SK-N-SH (cell line): Measurements from ENCODE around the gene NOS2. TPM values are rescaled to one million over a fixed set of nuclear protein-coding genes. Genes with fewer than 3 reads are reported as not detected.

ENCODE experiments used
- CTCF ChIA-PET: fragments of 300-600, 350-600 bp; formaldehyde crosslinking; extraction: SDS; loops from one replicate; lab custom pipeline; 2021; lab: Yijun Ruan, JAX
- POLR2A ChIA-PET: fragments of 350-600 bp; sonication (Branson Sonifier 250); formaldehyde crosslinking; extraction: SDS; loops from one replicate; lab custom pipeline; 2020; ENCODE audit warnings: antibody characterized with exemption, inconsistent platforms; lab: Yijun Ruan, JAX
- DNase-seq: peaks from one replicate; pipeline ENCODE4 v3.0.0; 2012
- H2AFZ ChIP-seq: fragments of 200-600 bp; sonication (generic); 2 replicates; pipeline ENCODE4 v1.8.1; 2016; ENCODE audit warnings: antibody characterized with exemption, mild to moderate bottlenecking, low read depth
- H3F3A ChIP-seq: fragments of 200-600 bp; sonication (generic); replicated peaks from 2 replicates; pipeline ENCODE3; 2016; ENCODE audit warnings: antibody characterized with exemption, mild to moderate bottlenecking; ENCODE audit not compliant: insufficient read depth
- H3K27ac ChIP-seq, 2 experiments: fragments of 200-500 bp in 1 of 2; fragments of 200-600 bp in 1 of 2; sonication (Bioruptor generic) in 1 of 2; sonication (generic), shearing (Covaris generic) in 1 of 2; 2 replicates each; pipeline versions ENCODE4 v1.5.1 to v1.6.1; 2014 to 2016; ENCODE audit warnings: low read depth in 2 of 2, inconsistent platforms in 1 of 2, low read length in 1 of 2, mild to moderate bottlenecking in 1 of 2, mixed read lengths in 1 of 2
- H3K27me3 ChIP-seq: fragments of 200-600 bp; sonication (generic), shearing (Covaris generic); 2 replicates; pipeline ENCODE4 v1.6.1; 2016; ENCODE audit warnings: mixed run types; ENCODE audit not compliant: insufficient read depth
- H3K36me3 ChIP-seq, 2 experiments: fragments of 200-500 bp in 1 of 2; fragments of 200-600 bp in 1 of 2; sonication (Bioruptor generic) in 1 of 2; sonication (generic) in 1 of 2; replicated peaks in 1 of 2; 2 replicates each; pipeline versions ENCODE3 to v1.5.1; 2014 to 2016; ENCODE audit warnings: low read length in 1 of 2, mild to moderate bottlenecking in 1 of 2; ENCODE audit not compliant: insufficient read depth in 2 of 2, control insufficient read depth in 1 of 2
- H3K4me1 ChIP-seq, 2 experiments: fragments of 200-500 bp in 1 of 2; fragments of 200-600 bp in 1 of 2; sonication (Bioruptor generic) in 1 of 2; sonication (generic), shearing (Covaris generic) in 1 of 2; 2 replicates each; pipeline versions ENCODE4 v1.5.1 to v1.6.1; 2014 to 2016; ENCODE audit warnings: low read depth in 1 of 2, low read length in 1 of 2, mixed run types in 1 of 2; ENCODE audit not compliant: insufficient read depth in 2 of 2, control insufficient read depth in 1 of 2
- H3K4me2 ChIP-seq: fragments of 200-600 bp; sonication (generic), shearing (Covaris generic); 2 replicates; pipeline ENCODE4 v1.6.1; 2017; ENCODE audit warnings: mixed run types
- H3K4me3 ChIP-seq, 2 experiments: fragments of 200-500 bp in 1 of 2; fragments of 200-600 bp in 1 of 2; sonication (Bioruptor generic) in 1 of 2; sonication (generic), shearing (Covaris generic) in 1 of 2; 2 replicates each; pipeline versions ENCODE4 v1.5.1 to v1.8.1; 2014 to 2016; ENCODE audit warnings: low read depth in 2 of 2, inconsistent platforms in 1 of 2, low read length in 1 of 2, mild to moderate bottlenecking in 1 of 2, mixed read lengths in 1 of 2, moderate library complexity in 1 of 2
- H3K79me2 ChIP-seq: fragments of 200-600 bp; sonication (generic); 2 replicates; pipeline ENCODE4 v1.8.1; 2017; ENCODE audit warnings: mild to moderate bottlenecking; ENCODE audit not compliant: insufficient read depth
- H3K9ac ChIP-seq: fragments of 200-600 bp; sonication (generic); 2 replicates; pipeline ENCODE4 v1.6.1; 2017; ENCODE audit warnings: mixed run types
- H3K9me2 ChIP-seq: fragments of 200-600 bp; sonication (generic); 2 replicates; pipeline ENCODE4 v1.6.1; 2017; ENCODE audit warnings: mixed run types
- H3K9me3 ChIP-seq: fragments of 200-600 bp; sonication (generic); 2 replicates; pipeline ENCODE4 v1.6.1; 2017; ENCODE audit warnings: mixed run types, mild to moderate bottlenecking, moderate library complexity
- H4K20me1 ChIP-seq: fragments of 200-600 bp; sonication (generic); 2 replicates; pipeline ENCODE4 v1.6.1; 2017; ENCODE audit warnings: mild to moderate bottlenecking, mixed run types; ENCODE audit not compliant: insufficient read depth
- CHD2 ChIP-seq: fragments of 150-350 bp; IDR thresholded peaks from 2 replicates; pipeline ENCODE4 v1.6.1; 2018; ENCODE audit warnings: low read length; ENCODE audit not compliant: partially characterized antibody
- ELF1 ChIP-seq: IDR thresholded peaks from 2 replicates; pipeline ENCODE4 v1.4.0; 2012
- EP300 ChIP-seq, 2 experiments: IDR thresholded peaks; 2 replicates each; pipeline versions ENCODE4 v1.4.0 to v1.6.1; 2012; ENCODE audit warnings: borderline replicate concordance in 1 of 2, low read depth in 1 of 2, low read length in 1 of 2
- EZH2phosphoT487 ChIP-seq: fragments of 200-600 bp; sonication (generic); IDR thresholded peaks from 2 replicates; pipeline ENCODE4 v1.6.1; 2017; ENCODE audit warnings: low read depth, mixed run types, mild to moderate bottlenecking, antibody characterized with exemption, moderate library complexity, borderline replicate concordance
- FOSL2 ChIP-seq: IDR thresholded peaks from 2 replicates; pipeline ENCODE4 v1.4.0; 2012; ENCODE audit warnings: low read depth, mild to moderate bottlenecking, moderate library complexity, borderline replicate concordance
- FOXJ3 ChIP-seq: sonication (generic); formaldehyde crosslinking; IDR thresholded peaks from 2 replicates; pipeline ENCODE4 v1.5.1; 2020; ENCODE audit warnings: mild to moderate bottlenecking, missing genetic modification reagents
- GABPA ChIP-seq: IDR thresholded peaks from 2 replicates; pipeline ENCODE4 v1.4.0; 2012; ENCODE audit warnings: low read depth, mild to moderate bottlenecking
- JUND ChIP-seq: IDR thresholded peaks from 2 replicates; pipeline ENCODE4 v1.4.0; 2012
- MEF2A ChIP-seq: IDR thresholded peaks from 2 replicates; pipeline ENCODE4 v1.4.0; 2012; ENCODE audit warnings: low read depth, borderline replicate concordance
- NRF1 ChIP-seq: IDR thresholded peaks from 2 replicates; pipeline ENCODE4 v1.6.1; 2012; ENCODE audit warnings: low read depth, mild to moderate bottlenecking, low read length
- POLR2AphosphoS5 ChIP-seq: IDR thresholded peaks from 2 replicates; pipeline ENCODE4 v1.6.1; 2012; ENCODE audit warnings: low read depth, low read length
- RAD21 ChIP-seq: IDR thresholded peaks from 2 replicates; pipeline ENCODE4 v1.6.1; 2012; ENCODE audit warnings: mild to moderate bottlenecking, low read length
- RFX5 ChIP-seq: IDR thresholded peaks from 2 replicates; pipeline ENCODE4 v1.6.1; 2012; ENCODE audit warnings: mild to moderate bottlenecking, improper control_type of control experiment, low read length
- TAF1 ChIP-seq: IDR thresholded peaks from 2 replicates; pipeline ENCODE4 v1.6.1; 2012; ENCODE audit warnings: low read depth, mild to moderate bottlenecking, low read length, moderate library complexity, borderline replicate concordance
- TEAD4 ChIP-seq: IDR thresholded peaks from 2 replicates; pipeline ENCODE4 v1.4.0; 2012; ENCODE audit warnings: mild to moderate bottlenecking, borderline replicate concordance; ENCODE audit not compliant: insufficient read depth
- whole genome bisulfite sequencing: methylation state at CpG from one replicate; pipeline ENCODE4 v1.1.6; 2017; ENCODE audit warnings: low lambda C conversion rate; 5-methylcytosine and 5-hydroxymethylcytosine counted together
- polyA plus RNA-seq, 3 experiments: library from polyadenylated mRNA; depleted of rRNA; stranded (reverse); fragments of >200 nt; gene quantifications; 2 replicates each; pipeline ENCODE4 v1.2.3, GENCODE V29; 2012
- TF ChIP-seq, protein P1 (sequence below): fragments of 150-350 bp; IDR thresholded peaks from 2 replicates; pipeline ENCODE4 v1.6.1; 2016; ENCODE audit warnings: mild to moderate bottlenecking, low read depth, low read length

Gene NOS2
- polyA plus RNA-seq, 1 of the 3 experiments (the other 2 are of a cell fraction), result not detected

DNA sequence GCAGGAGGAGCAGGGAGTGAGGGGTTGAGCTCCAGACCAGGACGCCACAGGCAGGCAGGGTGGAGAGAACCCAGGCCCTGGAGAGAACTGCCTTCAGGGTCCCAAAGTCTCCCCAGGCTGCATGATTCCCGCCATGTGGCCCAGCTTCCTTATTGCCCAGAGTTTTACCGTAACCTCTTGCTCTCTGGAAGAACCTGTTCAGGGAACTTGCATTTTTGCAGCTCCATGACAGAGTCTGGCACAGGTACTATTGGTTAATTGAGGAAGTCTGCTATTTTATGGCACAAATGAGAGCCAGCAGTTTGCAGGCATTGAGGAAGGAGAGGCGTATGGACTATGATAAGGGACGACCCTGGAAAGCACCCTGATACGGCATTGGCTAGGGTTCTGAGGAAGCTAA is 11.6 kb upstream of the NOS2 start:
- H3K36me3 ChIP-seq, result no peaks in the 10 kb centered on the region
- H3K4me1 ChIP-seq, result peaks cover 0 to 4% of the 10 kb centered on the region in 2 experiments; a peak in 1 of 4 replicates
- H4K20me1 ChIP-seq, result no peaks in the 10 kb centered on the region
- no peaks in the 10 kb centered on the region for H3K9me2 ChIP-seq
- CTCF ChIA-PET, result interaction anchor here (1.0 to 2.0 kb wide), 3 partner anchors 68 to 508 kb away, joined by 3 to 10 read pairs (median 7); partner anchors contain the start of gene LYRM9
- no peaks in the 10 kb centered on the region for H3K27me3 ChIP-seq
- H3K9ac ChIP-seq, result no peak overlapping the region
- H3K9me3 ChIP-seq, result no peaks in the 10 kb centered on the region
- no peak overlapping the region for H3K4me2 ChIP-seq
- 68% methylated on average over 6 of the region's 6 CpGs for WGBS
- TF ChIP-seq FOSL2, result no peak
- no peak for TF ChIP-seq RFX5
- no peak for TF ChIP-seq POLR2AphosphoS5
- no peak for TF ChIP-seq JUND
- no peak for TF ChIP-seq NRF1
- TF ChIP-seq EP300 (IDR thresholded peaks at IDR 0.05; ENCODE audit: borderline replicate concordance in 1 of 2, low read depth in 1 of 2, low read length in 1 of 2), result no peak
- TF ChIP-seq ELF1, result no peak
- TF ChIP-seq CHD2, result no peak
- no peak for TF ChIP-seq MEF2A
- no peak overlapping the region for H3K27ac ChIP-seq
- H3F3A ChIP-seq, result no peaks in the 10 kb centered on the region
- H3K79me2 ChIP-seq, result no peaks in the 10 kb centered on the region
- POLR2A ChIA-PET, result no interaction called here
- H2AFZ ChIP-seq, result no peak overlapping the region
- DNase-seq, result no peak
- H3K4me3 ChIP-seq, result no peak overlapping the region

DNA sequence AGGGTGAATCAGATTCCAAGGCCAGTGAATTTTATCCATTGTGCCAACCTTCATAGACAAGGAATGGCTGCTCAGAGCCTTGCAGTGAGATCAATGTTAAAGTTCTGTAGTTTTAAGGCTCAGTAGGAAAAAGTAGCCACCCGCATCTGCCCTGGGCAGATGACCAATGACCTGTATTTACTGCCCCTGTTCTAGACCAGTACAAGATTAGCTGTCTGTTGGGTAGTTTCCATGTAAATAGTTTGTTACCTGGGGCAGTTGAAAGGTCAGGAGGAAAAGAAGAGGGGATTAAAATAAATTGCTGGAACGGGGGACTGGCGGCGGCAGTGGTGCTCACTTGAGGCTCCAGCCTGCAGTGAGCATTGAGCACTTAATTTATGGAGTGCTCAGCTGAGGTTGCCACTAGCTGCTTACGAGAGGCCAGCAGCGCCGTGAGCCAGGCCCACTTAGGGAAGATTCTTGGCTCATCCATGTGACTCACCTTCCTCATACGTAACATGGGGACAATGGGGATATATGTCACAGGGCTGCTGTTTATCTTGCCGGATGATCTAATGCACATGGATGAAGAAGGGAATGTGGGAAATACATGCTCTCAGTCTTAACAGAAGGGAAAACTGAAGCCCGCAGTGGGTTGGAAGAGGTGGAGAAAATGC is 10.7 kb upstream of the NOS2 start:
- ChIA-PET CTCF (interaction anchor here (1.0 to 10.9 kb wide), 4 partner anchors 51 to 509 kb away, joined by 3 to 275 read pairs (median 10); partner anchors contain the start of gene LYRM9), POLR2A (no interaction called here)
- Histone ChIP-seq H3K9ac (no peak overlapping the region), H3K79me2 (no peaks in the 10 kb centered on the region), H3K4me2 (no peak overlapping the region), H3K9me2 (no peaks in the 10 kb centered on the region), H2AFZ (no peak overlapping the region), H3F3A (no peaks in the 10 kb centered on the region), H4K20me1 (no peaks in the 10 kb centered on the region), H3K9me3 (no peaks in the 10 kb centered on the region), H3K27me3 (no peaks in the 10 kb centered on the region), H3K4me1 (peaks cover 0 to 5% of the 10 kb centered on the region in 2 experiments; a peak in 1 of 4 replicates), H3K36me3 (no peaks in the 10 kb centered on the region), H3K27ac (no peak overlapping the region)
- no peak for DNase-seq
- WGBS, result 59% methylated on average over 10 of the region's 10 CpGs
- TF ChIP-seq ELF1 (no peak), NRF1 (no peak), TEAD4 (no peak), FOSL2 (no peak), RFX5 (no peak)
- TF ChIP-seq, all 33 proteins: peak for 0
- H3K4me3 ChIP-seq, result no peak overlapping the region

DNA sequence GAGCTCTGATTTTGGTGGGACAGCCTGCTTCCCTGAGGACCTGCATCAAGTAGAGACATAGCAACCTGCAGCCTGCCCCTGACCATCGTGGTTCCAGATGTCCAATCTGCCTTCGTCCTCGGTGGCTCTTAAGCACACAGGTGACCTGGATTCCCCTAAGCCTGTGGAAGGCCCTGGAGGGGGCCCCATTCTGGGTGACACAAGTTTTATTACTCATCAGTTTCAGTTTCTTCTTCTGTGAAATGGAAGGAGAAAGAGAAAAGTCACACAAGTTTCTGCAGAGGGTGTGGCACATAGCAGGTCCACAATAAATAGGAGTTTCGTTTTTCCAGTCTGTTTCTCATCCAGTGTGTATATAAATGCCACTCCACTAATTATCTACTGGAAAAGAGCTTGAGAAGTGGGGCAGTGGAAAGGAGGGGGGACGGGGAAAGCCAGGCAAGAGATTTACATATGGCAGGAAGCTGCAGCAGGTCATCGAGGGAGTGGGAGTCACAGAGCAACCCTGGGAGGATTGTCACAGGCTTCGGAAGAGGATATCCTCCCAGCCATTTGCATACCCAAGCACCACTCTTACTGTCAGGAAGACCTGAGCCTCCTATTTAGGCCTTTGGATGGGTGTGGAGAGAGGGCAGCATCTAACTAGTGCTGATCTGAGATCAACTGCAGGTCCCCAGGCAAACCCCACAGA is 10.0 kb upstream of the NOS2 start:
- Histone ChIP-seq H2AFZ (no peak overlapping the region), H4K20me1 (no peaks in the 10 kb centered on the region), H3F3A (no peaks in the 10 kb centered on the region), H3K79me2 (no peaks in the 10 kb centered on the region), H3K4me2 (no peak overlapping the region), H3K9ac (no peak overlapping the region), H3K4me3 (no peak overlapping the region), H3K27me3 (no peaks in the 10 kb centered on the region), H3K9me2 (no peaks in the 10 kb centered on the region), H3K36me3 (no peaks in the 10 kb centered on the region), H3K27ac (no peak overlapping the region), H3K9me3 (no peaks in the 10 kb centered on the region), H3K4me1 (peaks cover 0 to 9% of the 10 kb centered on the region in 2 experiments; a peak in 1 of 4 replicates)
- POLR2A ChIA-PET, result no interaction called here
- 45% methylated on average over 7 of the region's 7 CpGs for WGBS
- CTCF ChIA-PET, result interaction anchor here (4.1 to 10.9 kb wide), 2 partner anchors 50 to 71 kb away, joined by 13 to 275 read pairs; no protein-coding TSS in a partner anchor
- DNase-seq, result no peak
- TF ChIP-seq RAD21 (no peak), EP300 (IDR thresholded peaks at IDR 0.05; ENCODE audit: borderline replicate concordance in 1 of 2, low read depth in 1 of 2, low read length in 1 of 2) (no peak), JUND (no peak), FOXJ3 (CRISPR knock-in tag) (no peak), GABPA (no peak), POLR2AphosphoS5 (no peak), FOSL2 (no peak), TAF1 (no peak), NRF1 (no peak), EZH2phosphoT487 (no peak)
- TF ChIP-seq, protein P1, sequence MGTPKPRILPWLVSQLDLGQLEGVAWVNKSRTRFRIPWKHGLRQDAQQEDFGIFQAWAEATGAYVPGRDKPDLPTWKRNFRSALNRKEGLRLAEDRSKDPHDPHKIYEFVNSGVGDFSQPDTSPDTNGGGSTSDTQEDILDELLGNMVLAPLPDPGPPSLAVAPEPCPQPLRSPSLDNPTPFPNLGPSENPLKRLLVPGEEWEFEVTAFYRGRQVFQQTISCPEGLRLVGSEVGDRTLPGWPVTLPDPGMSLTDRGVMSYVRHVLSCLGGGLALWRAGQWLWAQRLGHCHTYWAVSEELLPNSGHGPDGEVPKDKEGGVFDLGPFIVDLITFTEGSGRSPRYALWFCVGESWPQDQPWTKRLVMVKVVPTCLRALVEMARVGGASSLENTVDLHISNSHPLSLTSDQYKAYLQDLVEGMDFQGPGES, result no peak
